Stimulated activated CD4-positive, alpha-beta T cell treated with anti-CD3 and anti-CD28 coated beads, Interleukin-1b, Interleukin-23, amount 100 ng/mL, for 1 hour (primary cell): ENCODE measurements around the gene WDR81.

Experiments
- DNase-seq, 2 donors: peaks; one replicate each; pipeline ENCODE4 v3.0.0-alpha.2; 2020; ENCODE audit warnings: low read depth in 2 of 2

Gene WDR81

DNA sequence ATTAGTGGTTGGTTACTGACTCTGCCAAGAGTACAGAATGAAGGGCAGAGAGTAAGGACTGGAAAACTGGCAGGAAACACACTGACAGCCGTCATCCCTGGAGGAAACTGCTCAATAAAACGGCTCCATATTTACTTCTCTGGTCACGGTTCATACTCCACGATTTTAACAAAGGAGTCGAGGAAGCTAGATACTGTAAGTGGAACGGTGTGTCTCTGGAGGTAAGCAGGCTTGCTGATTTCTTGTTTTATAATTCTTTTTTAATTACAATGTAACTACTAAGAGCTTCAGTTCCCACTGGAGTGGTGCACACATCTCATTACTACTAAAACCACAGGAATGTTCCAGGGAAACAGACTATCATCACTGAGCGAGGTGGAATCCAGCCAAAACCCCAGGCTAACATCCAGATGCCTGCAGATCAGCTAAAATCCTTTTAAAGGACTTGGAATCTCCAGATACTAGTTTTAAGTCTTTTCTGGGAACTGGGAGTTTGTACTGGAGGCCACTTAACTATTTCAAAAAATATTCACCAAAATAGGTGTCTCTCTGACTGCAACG, 55.1 kb downstream of the WDR81 start:
- no peak for DNase-seq

DNA sequence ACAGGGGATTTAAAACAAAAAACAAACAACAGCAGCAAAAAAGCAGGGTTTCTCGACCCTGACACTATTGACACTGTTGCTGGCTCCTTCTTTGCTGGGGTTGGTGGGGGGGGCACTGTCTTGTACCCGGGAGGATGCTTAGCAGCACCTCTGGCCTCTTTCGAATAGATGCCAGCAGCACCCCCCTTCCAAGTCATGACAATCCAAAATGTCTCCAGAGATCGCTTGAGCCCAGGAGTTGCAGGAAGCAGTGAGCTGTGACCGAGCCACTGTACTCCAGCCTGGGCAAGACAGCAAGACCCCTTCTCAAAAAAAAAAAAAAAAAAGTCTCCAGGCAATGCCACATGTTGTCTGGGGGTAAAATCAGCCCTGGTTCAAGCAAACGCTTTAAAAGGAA, 57.7 kb downstream of the WDR81 start:
- no peak for DNase-seq

DNA sequence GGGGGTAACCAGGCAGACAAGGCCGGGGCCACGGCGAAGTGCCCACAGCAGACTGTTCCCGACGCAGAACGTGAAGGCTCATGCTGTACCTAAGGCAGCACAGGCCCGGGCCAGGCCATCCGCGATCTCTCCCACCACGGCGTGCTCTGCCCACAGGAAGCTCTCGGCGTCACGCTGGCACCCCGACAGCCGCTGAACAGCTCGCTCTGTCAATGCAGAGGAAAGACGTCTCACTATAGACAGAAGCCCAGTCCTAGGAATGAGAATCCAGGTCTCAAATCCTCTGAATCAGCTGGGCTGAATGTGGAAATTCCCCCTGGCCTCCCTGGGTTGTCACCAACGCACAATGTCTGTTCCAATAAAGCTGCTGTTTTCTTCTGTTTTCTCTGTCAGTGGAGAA, 58.8 kb downstream of the WDR81 start:
- no peak for DNase-seq

DNA sequence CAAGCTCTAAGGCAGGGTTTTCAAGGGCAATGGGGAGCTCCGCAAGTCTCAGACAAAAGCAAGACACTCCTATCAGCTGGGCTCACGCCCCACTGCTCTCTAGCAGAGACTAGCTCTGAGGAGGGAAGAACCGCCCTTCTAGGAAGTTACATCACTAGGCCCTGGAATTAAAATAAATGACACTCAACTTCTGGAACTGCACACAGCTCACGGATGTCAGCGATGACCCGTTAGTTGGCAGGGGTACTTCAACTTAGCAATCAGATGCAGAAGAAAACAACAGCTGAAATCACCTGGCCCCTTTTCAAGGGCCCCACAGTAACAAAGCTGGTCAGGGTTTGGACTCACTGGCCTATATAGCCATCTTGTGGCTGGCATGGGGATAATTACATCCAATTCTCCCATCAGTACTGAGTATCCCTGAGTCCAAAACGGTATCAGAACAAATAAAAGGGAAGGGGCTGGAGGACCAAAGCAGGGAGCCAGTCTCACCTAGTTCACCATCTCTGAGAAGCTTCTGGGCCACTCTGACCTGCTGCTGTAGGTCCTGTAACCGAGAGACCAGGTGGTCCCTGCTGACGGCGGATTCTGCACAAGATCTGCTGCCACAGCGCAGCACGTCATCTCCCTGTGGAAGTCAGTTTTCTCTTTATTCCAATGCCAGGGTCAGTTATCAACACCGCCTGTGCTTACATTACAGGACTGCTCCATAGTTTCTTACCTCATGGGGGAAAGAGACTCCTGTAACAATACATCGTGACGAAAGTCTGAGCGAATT, 59.5 kb downstream of the WDR81 start:
- no peak for DNase-seq

DNA sequence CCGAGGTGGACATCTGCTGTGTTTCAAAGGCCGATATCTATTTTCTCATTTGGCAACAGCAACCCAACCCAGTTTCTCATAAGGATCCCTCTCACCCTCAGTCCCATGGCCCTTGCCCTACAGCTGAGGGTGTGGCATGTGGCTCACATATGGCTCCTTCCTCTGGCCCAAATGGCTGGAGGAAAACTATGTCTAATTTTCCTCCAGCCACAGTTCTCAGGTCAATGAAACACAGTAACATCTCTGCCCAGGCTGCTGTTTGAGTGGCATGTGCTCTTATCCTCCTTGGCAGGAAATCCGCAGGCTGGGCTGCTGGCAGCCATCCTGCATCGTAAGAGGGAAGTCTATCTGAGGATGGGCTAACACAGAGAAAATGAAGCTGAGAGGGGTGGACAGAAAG, 61.4 kb downstream of the WDR81 start:
- DNase-seq, result no peak

DNA sequence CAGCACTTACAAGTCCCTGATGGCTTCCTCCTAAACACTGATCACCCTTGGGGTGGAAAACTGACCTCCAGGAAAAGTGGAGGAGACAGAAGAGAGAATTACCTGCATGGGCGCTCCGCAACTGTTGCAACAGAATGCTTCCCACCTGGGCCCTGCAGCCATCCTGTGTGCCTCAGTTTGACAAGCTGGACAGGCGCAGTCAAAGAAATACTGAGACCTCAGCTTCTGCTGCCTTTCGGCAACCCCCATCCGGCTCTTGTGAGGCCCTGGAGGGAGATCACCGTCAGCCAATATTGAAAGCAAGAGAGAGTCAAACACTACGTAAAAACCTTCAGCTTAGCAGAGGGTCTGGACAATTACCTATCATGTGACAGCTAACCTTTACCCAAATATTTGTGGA, 62.2 kb downstream of the WDR81 start:
- no peak for DNase-seq

DNA sequence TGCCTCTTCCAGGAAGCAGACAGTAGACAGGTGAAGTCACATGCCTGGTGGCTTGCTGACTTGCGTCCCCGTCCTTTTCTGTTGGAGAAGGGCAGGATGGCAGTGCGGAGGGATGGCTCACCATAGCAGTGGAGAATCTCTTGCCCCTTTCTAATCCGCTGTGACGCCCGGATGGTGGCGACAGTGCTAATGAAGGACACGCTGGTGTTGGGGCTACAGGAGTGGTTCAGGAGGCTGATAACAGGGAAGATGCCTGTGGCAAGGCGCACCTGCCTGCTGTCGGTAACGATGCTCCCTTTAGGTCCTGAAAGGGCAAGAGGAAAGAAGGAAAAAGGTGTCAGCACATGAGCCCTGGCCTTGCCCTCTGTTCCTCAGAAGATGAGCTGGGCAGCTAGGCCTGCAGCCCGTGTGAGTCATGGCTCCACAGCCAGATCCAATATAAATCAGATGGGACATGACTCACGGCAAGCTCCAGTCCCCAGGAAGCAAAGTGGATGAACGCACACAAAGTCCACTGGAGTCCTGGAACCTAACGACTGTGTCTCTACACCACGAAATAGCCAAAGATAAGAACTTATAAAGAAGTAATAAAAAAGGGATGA, 62.9 kb downstream of the WDR81 start:
- DNase-seq, result no peak
